Endothelial cell (in vitro differentiated cells): ENCODE measurements around the gene ERP27. TPM values are rescaled to one million over a fixed set of nuclear protein-coding genes. Genes with fewer than 3 reads are reported as not detected.
A peak's percentile ranks its signal among the peaks of the same experiment; 100 is the strongest.

Experiments
- DNase-seq: peaks from one replicate; pipeline ENCODE4 v3.0.0; 2021; ENCODE audit warnings: low spot score
- H3K27ac Mint-ChIP-seq: one replicate; pipeline ENCODE4 v1.8.0; 2021; ENCODE audit warnings: mixed read lengths, inconsistent platforms; ENCODE audit not compliant: unreplicated experiment
- H3K27me3 Mint-ChIP-seq: one replicate; pipeline ENCODE4 v1.8.0; 2021; ENCODE audit warnings: mild to moderate bottlenecking, moderate library complexity, mixed read lengths, inconsistent platforms; ENCODE audit not compliant: unreplicated experiment
- H3K36me3 Mint-ChIP-seq: one replicate; pipeline ENCODE4 v1.8.0; 2021; ENCODE audit warnings: mild to moderate bottlenecking, low read depth, mixed read lengths, inconsistent platforms; ENCODE audit not compliant: unreplicated experiment
- H3K4me1 Mint-ChIP-seq: one replicate; pipeline ENCODE4 v1.8.0; 2021; ENCODE audit warnings: mild to moderate bottlenecking, mixed read lengths, inconsistent platforms; ENCODE audit not compliant: unreplicated experiment
- H3K4me3 Mint-ChIP-seq: one replicate; pipeline ENCODE4 v1.8.0; 2021; ENCODE audit warnings: mild to moderate bottlenecking, mixed read lengths, inconsistent platforms; ENCODE audit not compliant: unreplicated experiment
- H3K9me3 Mint-ChIP-seq: one replicate; pipeline ENCODE4 v1.8.0; 2021; ENCODE audit warnings: mixed read lengths, inconsistent platforms; ENCODE audit not compliant: unreplicated experiment
- total RNA-seq: library from RNA; stranded (reverse); fragmentation: NEBNext Ultra II Directional; extraction: Animal tissue kit (Norgen Biotek cat#: 25700); gene quantifications from one replicate; pipeline ENCODE4 v1.2.1, GENCODE V29; 2021; ENCODE audit not compliant: unreplicated experiment
- TF ChIP-seq, protein P1 (sequence below): fragments of 200-600 bp; sonication (generic); IDR thresholded peaks from one replicate; pipeline ENCODE4 v1.5.0; 2021; ENCODE audit warnings: antibody characterized with exemption; ENCODE audit not compliant: unreplicated experiment

ERP27 gene
- total RNA-seq, 1 donor from 2014 or later: 0.46 TPM

DNA sequence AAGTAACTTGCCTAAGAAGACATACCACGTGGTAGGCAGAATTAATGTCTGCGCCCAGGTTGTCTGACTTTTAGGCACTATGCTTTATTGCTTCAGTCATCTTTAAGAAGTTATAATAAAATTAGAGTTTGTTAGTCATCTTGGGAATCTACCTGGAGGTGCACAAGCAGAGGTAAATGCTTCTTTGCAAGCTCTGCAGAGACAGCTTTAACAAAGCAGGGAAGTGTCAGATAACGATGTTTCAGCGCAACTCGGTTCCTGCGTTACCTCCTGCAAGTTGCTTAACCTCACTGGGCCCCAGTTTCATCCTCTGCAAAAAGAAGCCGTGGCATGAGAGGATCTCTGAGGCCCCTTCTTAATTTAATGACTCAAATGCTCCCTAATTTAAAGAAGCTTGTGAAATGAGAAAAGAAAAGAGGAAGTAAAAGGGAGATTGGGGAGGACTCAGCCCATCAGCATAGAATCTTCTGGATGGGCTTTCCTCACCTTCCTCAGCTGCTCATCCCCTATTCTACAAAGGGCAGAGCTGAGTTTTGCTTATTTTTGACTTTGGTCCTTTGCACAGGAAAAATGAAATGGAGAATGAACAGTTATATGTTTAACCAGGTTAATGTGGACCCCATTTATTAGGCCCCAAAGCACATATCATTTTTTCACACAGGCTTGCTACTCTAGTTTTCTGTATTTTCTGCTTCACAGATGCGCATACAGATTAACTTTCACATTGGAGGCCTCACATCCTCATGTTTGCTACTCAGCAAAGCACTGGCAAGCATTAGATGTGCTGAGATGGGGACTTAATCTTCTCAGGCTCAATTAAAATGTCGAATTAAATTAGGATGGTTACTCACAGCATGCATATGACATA is 17.9 kb upstream of the ERP27 start:
- H3K9me3 Mint-ChIP-seq: no peaks in the 10 kb centered on the region
- H3K27me3 Mint-ChIP-seq: peaks cover 1% of the 10 kb centered on the region
- no peak for DNase-seq
- TF ChIP-seq, protein P1, sequence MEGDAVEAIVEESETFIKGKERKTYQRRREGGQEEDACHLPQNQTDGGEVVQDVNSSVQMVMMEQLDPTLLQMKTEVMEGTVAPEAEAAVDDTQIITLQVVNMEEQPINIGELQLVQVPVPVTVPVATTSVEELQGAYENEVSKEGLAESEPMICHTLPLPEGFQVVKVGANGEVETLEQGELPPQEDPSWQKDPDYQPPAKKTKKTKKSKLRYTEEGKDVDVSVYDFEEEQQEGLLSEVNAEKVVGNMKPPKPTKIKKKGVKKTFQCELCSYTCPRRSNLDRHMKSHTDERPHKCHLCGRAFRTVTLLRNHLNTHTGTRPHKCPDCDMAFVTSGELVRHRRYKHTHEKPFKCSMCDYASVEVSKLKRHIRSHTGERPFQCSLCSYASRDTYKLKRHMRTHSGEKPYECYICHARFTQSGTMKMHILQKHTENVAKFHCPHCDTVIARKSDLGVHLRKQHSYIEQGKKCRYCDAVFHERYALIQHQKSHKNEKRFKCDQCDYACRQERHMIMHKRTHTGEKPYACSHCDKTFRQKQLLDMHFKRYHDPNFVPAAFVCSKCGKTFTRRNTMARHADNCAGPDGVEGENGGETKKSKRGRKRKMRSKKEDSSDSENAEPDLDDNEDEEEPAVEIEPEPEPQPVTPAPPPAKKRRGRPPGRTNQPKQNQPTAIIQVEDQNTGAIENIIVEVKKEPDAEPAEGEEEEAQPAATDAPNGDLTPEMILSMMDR: no peak
- H3K4me3 Mint-ChIP-seq: no peak overlapping the region
- peaks cover 46% of the 10 kb centered on the region for H3K4me1 Mint-ChIP-seq
- H3K36me3 Mint-ChIP-seq: peaks cover 18% of the 10 kb centered on the region
- peak overlapping the region; percentile 48 for H3K27ac Mint-ChIP-seq

DNA sequence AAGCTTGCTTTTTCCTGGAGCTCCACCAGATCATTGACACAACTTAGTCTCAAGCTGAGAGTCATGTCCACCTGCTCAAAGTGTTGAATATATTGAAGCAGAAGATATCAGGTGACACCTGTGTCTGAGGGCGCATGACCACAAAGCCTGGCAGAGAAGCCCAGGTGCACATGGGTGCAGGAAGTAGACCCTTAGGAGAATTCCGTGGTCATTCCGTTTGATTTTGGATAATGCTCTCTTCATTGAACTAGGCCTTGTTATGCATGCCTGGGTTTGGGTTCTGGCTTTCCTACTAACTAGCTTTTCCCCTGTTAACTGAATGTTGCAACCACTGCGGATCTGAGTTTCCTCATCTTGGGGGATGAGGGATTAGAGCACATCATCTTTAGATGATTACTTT is 15.9 kb upstream of the ERP27 start:
- DNase-seq: no peak
- Mint-ChIP-seq H3K36me3 (peaks cover 26% of the 10 kb centered on the region), H3K27me3 (peaks cover 2% of the 10 kb centered on the region), H3K4me3 (no peak overlapping the region), H3K9me3 (no peaks in the 10 kb centered on the region), H3K27ac (no peak overlapping the region), H3K4me1 (peaks cover 40% of the 10 kb centered on the region)
- TF ChIP-seq, protein P1: no peak

DNA sequence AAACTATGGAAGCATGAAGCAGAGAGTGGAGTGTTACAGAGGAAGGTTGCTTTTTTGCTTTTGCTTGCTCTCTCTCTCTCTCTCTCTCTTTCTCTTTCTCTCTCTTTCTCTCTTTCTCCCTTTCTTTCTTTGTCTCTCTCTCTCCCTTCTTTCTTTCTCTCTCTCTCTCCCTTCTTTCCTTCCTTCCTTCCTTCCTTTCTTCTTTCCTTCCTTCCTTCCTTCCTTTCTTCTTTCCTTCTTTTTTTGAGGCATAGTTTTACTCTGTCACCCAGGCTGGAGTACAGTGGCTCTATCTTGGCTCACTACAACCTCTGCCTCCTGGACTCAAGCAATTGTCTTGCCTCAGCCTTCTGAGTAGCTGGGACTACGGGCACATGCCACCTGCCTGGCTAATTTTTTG is 15.4 kb upstream of the ERP27 start:
- H3K9me3 Mint-ChIP-seq: no peaks in the 10 kb centered on the region
- H3K4me3 Mint-ChIP-seq: no peak overlapping the region
- TF ChIP-seq, protein P1: no peak
- H3K4me1 Mint-ChIP-seq: peaks cover 42% of the 10 kb centered on the region
- DNase-seq: no peak
- peaks cover 31% of the 10 kb centered on the region for H3K36me3 Mint-ChIP-seq
- peak overlapping the region; percentile 51 for H3K27ac Mint-ChIP-seq
- H3K27me3 Mint-ChIP-seq: peaks cover 2% of the 10 kb centered on the region

DNA sequence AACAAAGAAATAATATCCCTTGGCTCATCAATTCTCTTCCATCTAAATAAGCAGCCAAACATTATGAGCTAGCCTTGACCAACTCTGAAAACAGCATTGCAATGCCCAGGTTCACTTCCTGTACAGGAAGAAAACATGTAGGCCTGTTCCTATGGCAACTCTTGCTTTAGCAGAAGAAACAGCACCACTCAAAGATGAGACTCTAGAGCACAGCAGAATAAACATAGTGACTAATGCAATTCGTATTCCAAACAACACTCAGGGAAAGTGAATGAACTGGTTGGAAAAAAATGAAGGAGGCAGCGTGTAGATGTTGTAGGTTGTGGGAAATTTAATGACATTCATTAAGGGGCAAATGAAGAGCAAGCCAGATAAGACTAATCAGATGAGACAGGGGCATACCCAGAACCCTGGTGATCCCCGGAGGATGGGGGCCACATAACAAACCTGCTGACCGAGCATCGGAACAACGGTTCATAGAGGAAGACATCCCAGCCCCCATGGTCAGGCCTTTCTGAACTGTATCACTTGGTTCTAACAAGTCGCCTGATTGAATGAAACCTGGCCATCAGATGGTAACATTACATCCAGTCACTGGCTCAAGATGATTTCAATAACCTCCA is 14.1 kb upstream of the ERP27 start:
- H3K27me3 Mint-ChIP-seq: peaks cover 2% of the 10 kb centered on the region
- DNase-seq: no peak
- peaks cover 47% of the 10 kb centered on the region for H3K4me1 Mint-ChIP-seq
- peaks cover 31% of the 10 kb centered on the region for H3K36me3 Mint-ChIP-seq
- H3K27ac Mint-ChIP-seq: peak overlapping the region; percentile 97
- peak overlapping the region; percentile 34 for H3K4me3 Mint-ChIP-seq
- H3K9me3 Mint-ChIP-seq: no peaks in the 10 kb centered on the region
- TF ChIP-seq, protein P1: no peak

DNA sequence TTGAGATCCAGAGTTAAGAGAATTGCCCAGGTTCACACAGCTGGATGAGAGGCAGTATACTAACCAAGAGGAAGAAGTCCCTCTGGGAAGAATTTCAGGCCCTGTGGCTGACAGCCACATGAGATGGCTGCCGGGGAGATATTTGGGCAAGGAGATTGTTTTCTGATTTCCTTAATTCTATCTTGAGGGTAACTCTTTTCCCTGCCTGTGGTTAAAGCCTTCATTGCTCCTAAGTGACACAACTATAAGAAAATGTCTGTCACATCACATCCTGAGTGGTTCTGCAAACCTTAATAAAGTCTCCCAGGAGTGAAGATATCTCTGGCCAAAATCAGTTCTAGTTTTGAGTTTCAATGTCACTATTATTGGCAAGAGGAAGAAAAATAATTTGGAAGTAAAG is 13.5 kb upstream of the ERP27 start:
- Mint-ChIP-seq H3K27me3 (peaks cover 2% of the 10 kb centered on the region), H3K27ac (peak overlapping the region; percentile 97)
- TF ChIP-seq, protein P1: no peak

More for the DNA sequence above, 13.5 kb upstream of the ERP27 start:
- no peak for DNase-seq
- Mint-ChIP-seq H3K4me3 (no peak overlapping the region), H3K36me3 (peaks cover 31% of the 10 kb centered on the region), H3K9me3 (no peaks in the 10 kb centered on the region), H3K4me1 (peaks cover 49% of the 10 kb centered on the region)
